ENCODE results near the gene CCDC74A.

DNA sequence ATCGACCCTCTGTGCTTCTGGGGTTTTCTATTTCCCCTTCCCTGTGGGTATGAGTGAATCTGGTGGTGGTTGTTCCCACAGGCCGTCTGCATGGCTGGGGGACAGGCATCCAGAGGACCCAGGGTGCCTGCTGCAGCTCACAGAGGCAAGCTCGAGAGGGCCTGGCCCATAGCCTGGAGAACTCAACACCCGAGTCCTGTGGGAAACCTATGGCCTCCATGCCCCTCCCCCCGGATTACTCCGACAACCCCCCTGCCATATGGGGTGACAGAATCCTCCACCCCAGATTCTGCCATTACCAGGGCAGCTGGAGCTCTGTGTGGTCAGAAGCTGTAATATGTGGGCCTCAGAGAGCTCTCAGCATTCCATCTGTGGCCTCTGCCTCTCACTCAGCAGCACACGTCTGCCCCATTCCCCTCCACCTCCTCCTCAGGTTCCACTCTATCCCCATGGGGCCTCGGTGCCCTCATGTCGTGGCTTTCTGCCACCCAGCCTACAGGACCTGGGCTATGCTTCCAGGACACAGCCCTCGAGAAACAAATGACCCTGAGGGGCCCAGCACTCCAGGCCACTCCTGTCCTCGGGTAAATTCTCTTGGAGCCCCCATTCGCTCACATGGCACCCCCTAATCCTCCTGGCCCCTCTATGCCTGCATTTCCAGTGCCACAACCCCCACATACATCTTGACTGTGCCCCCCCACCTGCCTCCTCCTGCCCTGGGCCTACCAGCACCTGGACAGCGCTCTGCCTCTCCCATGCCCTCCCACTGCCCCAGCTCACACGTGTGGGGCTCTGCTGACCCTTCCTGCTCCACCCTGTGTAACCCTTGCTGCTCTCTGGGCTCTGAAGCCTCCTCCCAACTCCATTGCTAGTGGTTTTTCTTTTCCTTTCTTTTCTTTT lies 39.1 kb upstream of the CCDC74A start:
- no peak for TF ChIP-seq FOXK2 (IDR thresholded peaks at IDR 0.05)
- no peak for TF ChIP-seq HDGF (IDR thresholded peaks at IDR 0.05; ENCODE audit: borderline replicate concordance)
- no peak for TF ChIP-seq NFRKB (IDR thresholded peaks at IDR 0.05)
- TF ChIP-seq SP1 (IDR thresholded peaks at IDR 0.05), result no peak
- TF ChIP-seq BHLHE40 (IDR thresholded peaks at IDR 0.05; ENCODE audit: borderline replicate concordance), result no peak
- TF ChIP-seq TARDBP (IDR thresholded peaks at IDR 0.05), result no peak
- no peak for TF ChIP-seq FOXM1 (IDR thresholded peaks at IDR 0.05; ENCODE audit: borderline replicate concordance)
- no peak for TF ChIP-seq SUZ12 (IDR thresholded peaks at IDR 0.05)
- TF ChIP-seq ZNF384 (IDR thresholded peaks at IDR 0.05), result no peak
- TF ChIP-seq, protein P1, sequence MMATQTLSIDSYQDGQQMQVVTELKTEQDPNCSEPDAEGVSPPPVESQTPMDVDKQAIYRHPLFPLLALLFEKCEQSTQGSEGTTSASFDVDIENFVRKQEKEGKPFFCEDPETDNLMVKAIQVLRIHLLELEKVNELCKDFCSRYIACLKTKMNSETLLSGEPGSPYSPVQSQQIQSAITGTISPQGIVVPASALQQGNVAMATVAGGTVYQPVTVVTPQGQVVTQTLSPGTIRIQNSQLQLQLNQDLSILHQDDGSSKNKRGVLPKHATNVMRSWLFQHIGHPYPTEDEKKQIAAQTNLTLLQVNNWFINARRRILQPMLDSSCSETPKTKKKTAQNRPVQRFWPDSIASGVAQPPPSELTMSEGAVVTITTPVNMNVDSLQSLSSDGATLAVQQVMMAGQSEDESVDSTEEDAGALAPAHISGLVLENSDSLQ (IDR thresholded peaks at IDR 0.05), result no peak
- TF ChIP-seq CTBP1 (IDR thresholded peaks at IDR 0.05; ENCODE audit: borderline replicate concordance), result no peak
- TF ChIP-seq ELF4 (IDR thresholded peaks at IDR 0.05), result no peak
- TF ChIP-seq FOXA1 (IDR thresholded peaks at IDR 0.05), result no peak
- no peak for TF ChIP-seq ARNT (IDR thresholded peaks at IDR 0.05)
